Nephron progenitor cell (in vitro differentiated cells): ENCODE results near the gene BAIAP2L2.

ENCODE experiments used
- DNase-seq: peaks from one replicate; pipeline ENCODE4 v3.0.0; 2021
- H3K27ac Mint-ChIP-seq: 2 replicates; pipeline ENCODE4 v1.8.0; 2021; ENCODE audit warnings: mild to moderate bottlenecking, moderate library complexity, mixed read lengths
- H3K27me3 Mint-ChIP-seq: 2 replicates; pipeline ENCODE4 v1.8.0; 2021; ENCODE audit warnings: mild to moderate bottlenecking, low read depth, mixed read lengths; ENCODE audit not compliant: poor library complexity
- H3K36me3 Mint-ChIP-seq: 2 replicates; pipeline ENCODE4 v1.8.0; 2021; ENCODE audit warnings: low read depth, mixed read lengths
- H3K4me1 Mint-ChIP-seq: 2 replicates; pipeline ENCODE4 v1.8.0; 2021; ENCODE audit warnings: mixed read lengths
- H3K4me3 Mint-ChIP-seq: 2 replicates; pipeline ENCODE4 v1.8.0; 2021; ENCODE audit warnings: mild to moderate bottlenecking, moderate library complexity, mixed read lengths
- H3K9me3 Mint-ChIP-seq: 2 replicates; pipeline ENCODE4 v1.8.0; 2021; ENCODE audit warnings: mild to moderate bottlenecking, moderate library complexity, mixed read lengths
- TF ChIP-seq, protein P1 (sequence below): fragments of 200-600 bp; sonication (generic); IDR thresholded peaks from 2 replicates; pipeline ENCODE4 v1.5.0; 2021; ENCODE audit warnings: antibody characterized with exemption

The BAIAP2L2 gene

DNA sequence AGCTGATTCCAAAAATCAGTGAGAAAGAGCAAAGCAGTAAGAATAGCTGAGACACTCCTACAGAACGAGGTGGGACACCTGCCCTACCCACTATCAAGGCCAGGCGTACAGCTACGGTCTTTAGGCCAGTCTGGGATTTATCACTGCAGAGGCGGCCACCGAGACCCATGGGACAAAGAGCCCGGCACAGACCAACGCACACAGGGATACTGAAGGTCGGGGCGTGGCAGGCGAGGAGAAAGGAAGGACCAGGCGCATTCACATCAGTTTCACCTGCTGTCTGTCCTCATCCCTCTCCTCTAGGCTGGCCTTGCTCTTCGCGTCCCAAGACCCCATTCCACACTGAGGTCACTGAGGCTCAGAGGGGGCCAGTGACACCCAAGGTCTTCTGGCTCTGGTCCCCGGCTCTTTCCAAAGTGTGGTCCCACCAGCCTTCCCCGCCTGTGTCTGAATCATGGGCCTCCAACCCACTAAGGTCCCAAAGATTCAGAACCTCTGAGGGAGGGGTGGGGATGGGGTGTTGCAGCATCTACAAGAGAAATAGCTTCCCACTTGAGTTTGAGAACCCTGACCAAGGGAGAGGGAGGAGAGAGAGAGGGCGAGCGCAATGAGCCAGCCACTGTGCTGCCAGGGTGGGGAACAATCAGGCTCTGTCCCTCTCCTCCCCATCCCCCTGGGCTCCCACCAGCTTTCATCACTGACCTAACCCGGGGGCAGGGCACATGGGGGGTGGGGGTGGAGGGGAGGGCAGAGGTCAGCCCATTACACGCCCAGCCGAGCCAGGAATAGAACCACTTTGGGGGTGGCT, 60.5 kb downstream of the BAIAP2L2 start:
- TF ChIP-seq, protein P1, sequence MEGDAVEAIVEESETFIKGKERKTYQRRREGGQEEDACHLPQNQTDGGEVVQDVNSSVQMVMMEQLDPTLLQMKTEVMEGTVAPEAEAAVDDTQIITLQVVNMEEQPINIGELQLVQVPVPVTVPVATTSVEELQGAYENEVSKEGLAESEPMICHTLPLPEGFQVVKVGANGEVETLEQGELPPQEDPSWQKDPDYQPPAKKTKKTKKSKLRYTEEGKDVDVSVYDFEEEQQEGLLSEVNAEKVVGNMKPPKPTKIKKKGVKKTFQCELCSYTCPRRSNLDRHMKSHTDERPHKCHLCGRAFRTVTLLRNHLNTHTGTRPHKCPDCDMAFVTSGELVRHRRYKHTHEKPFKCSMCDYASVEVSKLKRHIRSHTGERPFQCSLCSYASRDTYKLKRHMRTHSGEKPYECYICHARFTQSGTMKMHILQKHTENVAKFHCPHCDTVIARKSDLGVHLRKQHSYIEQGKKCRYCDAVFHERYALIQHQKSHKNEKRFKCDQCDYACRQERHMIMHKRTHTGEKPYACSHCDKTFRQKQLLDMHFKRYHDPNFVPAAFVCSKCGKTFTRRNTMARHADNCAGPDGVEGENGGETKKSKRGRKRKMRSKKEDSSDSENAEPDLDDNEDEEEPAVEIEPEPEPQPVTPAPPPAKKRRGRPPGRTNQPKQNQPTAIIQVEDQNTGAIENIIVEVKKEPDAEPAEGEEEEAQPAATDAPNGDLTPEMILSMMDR, result no peak
- Mint-ChIP-seq H3K36me3 (no peaks in the 10 kb centered on the region), H3K9me3 (no peaks in the 10 kb centered on the region), H3K4me3 (no peak overlapping the region), H3K27me3 (peaks cover 30% of the 10 kb centered on the region), H3K4me1 (peaks cover 42% of the 10 kb centered on the region), H3K27ac (no peak overlapping the region)
- DNase-seq, result no peak

DNA sequence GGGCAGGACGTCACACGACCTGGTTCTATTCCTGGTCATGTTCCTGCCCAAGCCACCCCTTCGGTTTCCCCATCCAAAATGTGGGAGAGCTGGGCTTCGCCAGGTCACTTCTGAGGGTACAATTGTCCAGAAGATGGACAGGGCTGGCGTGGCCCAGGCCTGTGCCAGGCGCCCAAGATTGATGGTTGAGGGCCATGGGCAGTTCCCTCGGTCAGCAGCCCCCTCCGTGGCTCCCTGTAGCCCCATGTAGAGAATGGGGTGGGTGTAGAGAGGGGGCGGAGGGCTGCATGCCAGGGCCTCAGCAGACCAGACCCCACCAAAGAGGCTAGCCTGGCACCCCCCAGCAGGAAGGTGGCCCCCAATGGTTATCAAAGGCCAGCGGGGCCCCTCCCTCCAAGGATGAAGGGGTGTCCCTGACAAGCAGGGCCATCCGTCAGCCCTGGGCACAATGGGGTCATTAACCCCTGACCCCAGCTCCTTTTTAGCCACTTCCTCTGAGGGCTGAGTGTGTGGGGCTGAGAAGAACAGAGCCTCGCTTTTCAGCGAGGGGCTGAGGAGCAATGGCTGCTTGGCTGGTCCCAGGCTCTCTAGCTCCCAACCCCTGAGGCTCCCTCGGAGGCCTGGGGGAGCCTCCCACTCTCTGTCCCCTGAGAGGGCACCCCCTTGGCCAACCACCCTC, 64.3 kb downstream of the BAIAP2L2 start:
- Mint-ChIP-seq H3K27me3 (peaks cover 15% of the 10 kb centered on the region), H3K4me1 (peaks cover 41% of the 10 kb centered on the region), H3K27ac (peak overlapping the region; percentile 94), H3K9me3 (no peaks in the 10 kb centered on the region), H3K4me3 (peak overlapping the region; percentile 59), H3K36me3 (no peaks in the 10 kb centered on the region)
- TF ChIP-seq, protein P1, result no peak
- peak; percentile 40 for DNase-seq

DNA sequence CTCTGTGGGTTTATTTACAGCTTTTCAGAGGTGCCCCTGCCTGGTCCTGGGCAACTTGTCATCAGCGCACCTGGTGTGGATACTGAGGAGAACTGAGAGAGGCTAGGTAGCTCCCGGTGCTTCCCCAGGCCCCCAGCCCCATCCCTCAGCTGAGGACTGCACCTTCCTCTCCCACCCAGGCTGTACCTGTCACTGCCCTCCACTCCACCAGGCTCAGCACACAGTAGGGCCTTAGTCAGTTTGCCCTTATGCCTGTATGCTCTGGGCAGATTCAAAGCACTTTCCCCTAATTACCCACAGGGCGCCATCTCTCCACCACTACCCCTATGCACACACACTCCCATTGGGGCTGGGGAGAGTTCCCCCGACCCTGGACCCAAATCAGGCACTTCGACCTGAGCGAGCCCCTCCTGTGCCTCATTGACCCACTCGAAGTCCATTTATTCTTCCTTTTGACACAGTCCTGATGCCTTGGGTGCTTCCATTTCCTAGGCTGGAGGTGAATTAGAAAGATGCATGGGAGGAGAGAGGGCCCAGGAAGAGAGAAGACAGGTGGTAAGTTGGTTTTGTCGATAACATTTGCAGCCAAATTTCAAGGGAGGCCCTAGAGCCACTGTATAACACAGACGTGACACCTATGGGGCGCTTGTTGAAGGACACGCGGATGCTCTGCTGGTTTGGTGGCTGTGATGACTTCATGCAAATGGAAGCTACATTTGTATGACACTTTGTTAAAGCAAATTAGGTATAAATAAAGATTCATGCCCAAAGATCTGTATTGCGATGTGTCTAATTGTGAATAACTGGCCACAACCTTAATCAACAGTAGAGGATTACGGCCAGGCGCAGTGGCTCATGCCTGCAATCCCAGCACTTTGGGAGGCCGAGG, 67.1 kb downstream of the BAIAP2L2 start:
- TF ChIP-seq, protein P1, result no peak
- no peaks in the 10 kb centered on the region for H3K9me3 Mint-ChIP-seq
- no peak overlapping the region for H3K27ac Mint-ChIP-seq
- peaks cover 51% of the 10 kb centered on the region for H3K4me1 Mint-ChIP-seq
- no peak for DNase-seq
- peaks cover 4% of the 10 kb centered on the region for H3K27me3 Mint-ChIP-seq
- no peak overlapping the region for H3K4me3 Mint-ChIP-seq
- no peaks in the 10 kb centered on the region for H3K36me3 Mint-ChIP-seq

DNA sequence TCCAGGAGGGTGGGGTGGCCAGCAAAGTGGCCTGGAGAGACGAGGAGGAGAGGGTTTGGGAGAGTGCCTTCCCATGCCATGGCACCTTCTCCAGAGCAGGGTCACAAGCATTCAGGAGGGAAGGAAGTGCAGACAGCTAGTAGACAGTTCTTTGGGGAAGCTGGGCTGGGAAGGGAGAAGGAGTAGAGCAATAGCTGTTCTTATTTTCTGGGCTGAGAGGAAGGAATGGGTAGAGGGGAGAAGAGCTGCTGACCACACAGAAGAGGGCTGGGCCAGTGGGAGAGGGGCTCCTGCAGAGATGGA, 68.0 kb downstream of the BAIAP2L2 start:
- no peaks in the 10 kb centered on the region for H3K36me3 Mint-ChIP-seq
- TF ChIP-seq, protein P1, result no peak
- no peak overlapping the region for H3K4me3 Mint-ChIP-seq
- no peaks in the 10 kb centered on the region for H3K27me3 Mint-ChIP-seq
- no peak overlapping the region for H3K27ac Mint-ChIP-seq
- no peaks in the 10 kb centered on the region for H3K9me3 Mint-ChIP-seq
- DNase-seq, result no peak
- H3K4me1 Mint-ChIP-seq, result peaks cover 52% of the 10 kb centered on the region

DNA sequence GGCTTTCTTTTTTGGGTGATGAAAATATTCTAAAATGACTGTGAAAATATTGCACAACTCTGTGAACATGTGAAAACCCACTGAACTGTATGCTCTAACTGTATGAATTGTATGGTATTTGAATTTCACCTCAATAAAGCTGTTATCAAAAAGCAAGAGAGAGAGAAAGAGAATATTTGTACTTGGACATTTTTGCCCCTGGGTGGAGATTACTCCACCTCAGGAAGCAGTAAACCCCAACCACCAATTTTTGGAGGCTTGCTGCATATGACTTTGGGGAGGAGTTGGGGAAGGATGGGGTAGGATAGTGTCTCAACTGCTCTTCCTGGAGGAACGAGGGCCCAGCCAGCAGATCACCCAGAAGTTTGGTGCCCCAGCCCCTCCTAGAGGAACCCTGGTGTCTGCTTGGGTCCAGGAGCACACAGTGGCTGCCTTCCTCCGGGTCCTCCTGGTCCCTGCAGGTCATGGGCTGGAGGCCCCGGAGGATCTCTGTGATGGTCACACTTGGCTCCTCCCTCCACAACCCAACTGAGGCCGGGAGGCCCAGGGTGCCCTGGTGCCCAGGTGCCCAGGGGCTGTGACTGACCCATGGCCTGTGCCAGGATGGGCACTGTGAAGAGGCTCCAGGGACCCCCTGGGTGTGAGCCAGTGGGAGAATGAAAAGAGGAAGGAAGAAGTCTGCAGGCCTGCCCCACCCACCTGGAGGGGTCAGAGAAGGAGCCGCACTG, 68.6 kb downstream of the BAIAP2L2 start:
- Mint-ChIP-seq H3K4me1 (peaks cover 49% of the 10 kb centered on the region), H3K36me3 (no peaks in the 10 kb centered on the region)
- TF ChIP-seq, protein P1, result no peak

More for the DNA sequence above, 68.6 kb downstream of the BAIAP2L2 start:
- Mint-ChIP-seq H3K27me3 (no peaks in the 10 kb centered on the region), H3K4me3 (no peak overlapping the region), H3K9me3 (no peaks in the 10 kb centered on the region), H3K27ac (no peak overlapping the region)
- no peak for DNase-seq
